A172 (cell line): ENCODE results near the gene SLC49A3. TPM values are rescaled to one million over a fixed set of nuclear protein-coding genes. Genes with fewer than 3 reads are reported as not detected.
"Not testable (repeated sequence)": the region's sequence is repeated elsewhere in the genome, so short reads cannot be mapped to it uniquely, and the experiment has no call there.

ENCODE experiments used
- DNase-seq: peaks from one replicate; pipeline ENCODE4 v3.0.0-alpha.2; 2015; ENCODE audit warnings: low spot score
- total RNA-seq: library from RNA; depleted of rRNA; stranded (reverse); fragments of >200 nt; shearing (Covaris generic); gene quantifications from 2 replicates; pipeline ENCODE4 v1.2.3, GENCODE V29; 2014

The SLC49A3 gene
- total RNA-seq, 1 experiment from 2014 or later: 0.81 TPM

GRCh38 chr4:654503-654845, 34.5 kb downstream of the SLC49A3 start:
- DNase-seq: no peak

DNA sequence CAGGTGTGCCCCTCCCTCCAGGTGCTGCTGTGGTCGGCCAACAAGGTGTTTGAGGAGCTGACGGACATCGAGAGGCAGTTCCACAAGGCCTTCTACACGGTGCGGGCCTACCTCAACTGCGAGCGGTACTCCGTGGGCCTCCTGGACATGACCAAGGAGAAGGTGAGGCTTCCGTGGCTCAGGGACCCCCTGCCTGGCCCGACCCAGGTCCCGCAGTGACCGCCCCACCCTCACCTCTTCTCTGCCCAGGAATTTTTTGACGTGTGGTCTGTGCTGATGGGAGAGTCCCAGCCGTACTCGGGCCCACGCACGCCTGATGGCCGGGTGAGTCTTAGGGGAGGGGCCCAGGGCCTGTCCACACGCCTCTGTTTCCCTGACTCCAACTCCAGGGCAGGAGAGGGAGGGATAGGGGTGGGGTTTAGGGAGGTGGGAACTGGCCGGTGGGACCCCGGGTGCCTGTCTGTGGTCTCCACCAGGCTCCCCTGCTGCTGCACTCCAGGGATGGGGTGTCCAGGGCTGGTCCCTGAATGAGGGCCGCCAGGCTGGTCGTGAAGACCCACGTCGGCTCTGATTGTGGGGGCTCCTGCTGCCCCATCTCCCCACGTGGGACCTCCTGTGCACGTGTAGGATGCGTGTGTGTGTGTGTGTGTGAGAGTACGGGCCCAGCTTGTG, 35.0 kb downstream of the SLC49A3 start:
- DNase-seq: no peak

DNA sequence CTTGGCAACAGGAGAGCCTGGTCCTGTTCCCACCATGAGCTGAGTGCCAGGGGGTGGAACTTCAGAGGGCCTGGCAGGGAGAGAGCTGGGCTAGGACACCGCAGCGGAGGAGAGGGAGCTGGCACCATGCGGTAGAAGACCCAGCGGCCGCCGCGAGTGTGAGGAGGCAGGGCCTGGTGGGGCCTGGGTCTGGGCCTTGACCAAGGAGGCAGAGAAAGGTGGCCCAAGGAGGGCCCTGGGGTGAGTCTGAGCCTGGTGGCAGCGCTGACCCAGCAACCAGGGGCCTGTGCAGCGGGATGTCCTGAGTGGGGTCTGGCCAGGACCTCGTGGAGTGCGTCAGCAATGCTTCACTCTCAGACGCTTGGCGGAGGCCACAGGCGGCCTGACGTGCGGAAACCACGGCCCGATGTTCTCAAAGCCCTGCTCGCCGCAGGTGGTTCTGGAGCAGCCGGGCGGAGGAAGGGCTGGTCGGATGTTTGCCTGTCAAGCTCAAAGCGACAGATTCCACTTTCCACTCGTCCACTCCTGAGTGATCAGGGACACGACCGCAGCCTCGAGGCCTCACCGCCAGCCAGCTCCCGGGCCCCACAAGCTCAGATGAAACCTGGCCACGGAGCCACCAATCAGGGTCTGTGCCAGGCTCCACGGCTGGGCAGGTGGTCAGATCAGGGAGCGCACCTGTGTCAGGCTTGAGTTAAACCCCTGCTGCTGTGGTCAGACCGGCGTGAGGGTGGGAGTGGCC, 35.7 kb downstream of the SLC49A3 start:
- no peak for DNase-seq

DNA sequence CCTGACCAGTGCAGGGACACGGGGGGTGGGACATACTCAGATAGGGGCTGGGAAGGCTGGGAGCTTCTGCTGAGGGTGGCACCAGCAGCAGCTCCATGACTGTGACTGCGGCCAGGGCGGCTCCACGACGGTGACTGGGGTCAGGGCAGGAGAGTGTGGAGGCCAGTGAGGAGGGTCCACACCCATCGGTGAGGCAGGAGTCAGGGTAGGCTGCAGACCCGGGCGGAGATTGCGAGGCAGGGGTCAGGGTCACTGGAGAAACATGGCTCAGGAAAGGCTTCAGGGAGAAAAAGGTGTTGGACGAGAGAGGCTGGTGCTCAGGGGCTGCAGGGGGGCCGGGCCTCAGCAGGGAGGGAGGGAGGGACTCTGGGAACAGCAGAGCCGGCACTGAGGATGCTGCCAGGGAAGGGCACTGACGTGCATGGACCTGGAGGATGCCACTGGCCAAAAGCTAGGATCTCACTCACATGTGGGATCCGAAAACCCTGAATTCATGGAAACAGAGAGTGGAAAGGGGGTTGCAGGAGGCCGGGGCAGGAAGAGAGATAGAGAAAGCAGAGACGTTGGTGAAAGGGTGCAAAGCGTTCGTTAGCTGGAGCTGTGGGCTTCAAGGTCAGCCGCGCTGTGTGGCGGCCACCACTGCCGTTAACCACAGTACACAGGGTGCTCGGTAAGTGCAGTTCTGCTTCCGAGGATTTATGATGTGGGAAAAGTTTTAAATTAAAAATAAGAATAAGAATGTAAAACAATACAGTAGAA, 36.9 kb downstream of the SLC49A3 start:
- DNase-seq: no peak

GRCh38 chr4:650951-651883, 37.7 kb downstream of the SLC49A3 start:
- no peak for DNase-seq

DNA sequence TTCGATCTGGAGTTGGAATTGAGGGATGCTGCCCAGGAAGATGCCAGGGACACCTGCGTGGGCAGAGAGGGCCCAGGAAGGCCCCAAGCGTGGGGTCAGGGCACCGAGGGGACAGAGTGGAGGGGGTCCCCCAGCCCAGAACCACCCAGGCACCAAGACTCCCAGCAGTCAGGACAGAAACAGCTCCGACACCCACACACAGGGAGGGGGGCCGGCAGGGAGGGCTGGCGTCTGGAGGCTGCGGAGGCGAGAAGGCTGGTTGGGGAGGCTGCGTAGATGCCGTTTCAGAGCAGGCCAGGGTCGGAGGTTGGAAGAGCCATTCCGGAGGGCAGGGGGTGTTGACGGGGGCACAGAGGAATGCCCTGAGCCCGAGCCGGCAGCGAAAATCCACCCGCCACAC, 38.5 kb downstream of the SLC49A3 start:
- no peak for DNase-seq

DNA sequence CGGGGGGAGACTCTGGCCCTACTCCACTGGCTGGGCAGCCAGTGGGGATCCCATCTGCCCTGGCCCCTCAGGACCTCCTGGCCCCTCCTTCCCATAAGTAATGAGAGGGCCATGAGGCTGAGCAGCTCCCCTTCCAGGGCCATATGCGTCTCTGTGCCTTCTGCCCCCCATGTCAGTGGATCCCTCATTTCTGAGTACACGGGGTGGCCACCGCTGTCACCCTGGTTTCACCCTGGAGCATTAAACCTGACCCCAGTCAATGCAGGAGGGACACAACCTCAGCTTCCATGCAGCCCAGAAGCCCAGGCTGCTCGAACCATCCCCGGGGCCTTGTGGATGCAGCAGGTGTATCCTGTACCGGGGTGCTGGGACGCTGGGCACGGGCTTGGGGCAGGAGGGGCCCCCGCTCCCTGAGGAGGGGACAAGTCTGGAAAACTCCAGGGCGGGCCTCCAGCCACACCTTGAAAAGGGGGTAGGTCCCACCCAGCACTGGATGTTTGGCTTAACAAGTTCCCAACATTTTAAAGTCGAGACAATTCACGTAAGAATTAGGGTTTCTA, 39.1 kb downstream of the SLC49A3 start:
- DNase-seq: no peak

DNA sequence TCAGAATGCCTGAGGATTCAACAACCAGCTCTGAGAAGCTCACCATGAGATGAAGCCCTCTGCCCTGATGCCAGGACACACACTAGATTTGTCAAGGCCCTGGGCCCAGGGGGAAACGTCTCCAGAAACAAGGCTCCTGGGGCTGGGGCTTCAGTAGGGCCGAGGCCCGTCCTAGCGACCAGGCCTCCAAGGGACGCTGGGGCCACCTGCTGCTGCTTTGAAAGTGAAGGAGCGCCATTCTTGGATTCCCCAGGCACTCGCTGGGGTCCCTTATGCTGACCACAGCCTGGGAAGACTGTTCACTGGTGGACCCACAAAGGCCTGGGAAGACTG, 39.7 kb downstream of the SLC49A3 start:
- no peak for DNase-seq

GRCh38 chr4:648579-649292, 40.2 kb downstream of the SLC49A3 start:
- no peak for DNase-seq

DNA sequence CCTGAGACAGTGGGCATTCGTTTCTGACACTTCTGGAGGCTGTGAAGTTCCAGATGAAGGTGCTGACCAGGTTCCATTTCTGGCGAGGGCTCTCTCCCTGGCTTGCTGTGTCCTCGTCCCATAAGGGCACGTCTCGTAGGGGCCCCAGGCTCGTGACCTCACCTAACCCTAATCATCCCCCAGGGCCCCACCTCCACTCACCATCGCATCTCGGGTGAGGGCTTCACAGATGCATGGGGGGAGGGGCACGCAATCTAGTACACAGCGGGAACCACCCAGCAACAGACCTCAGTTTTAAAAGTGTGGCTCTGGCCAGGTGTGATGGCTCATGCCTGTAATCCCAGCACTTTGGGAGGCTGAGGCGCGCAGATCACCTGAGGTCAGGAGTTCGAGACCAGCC, 41.5 kb downstream of the SLC49A3 start:
- DNase-seq: no peak

- DNase-seq: no peak
Observed at GRCh38 chr4:646460-646859, 42.5 kb downstream of the SLC49A3 start.

- DNase-seq: not testable (repeated sequence)
Observed at GRCh38 chr4:642366-642765, 46.6 kb downstream of the SLC49A3 start.

DNA sequence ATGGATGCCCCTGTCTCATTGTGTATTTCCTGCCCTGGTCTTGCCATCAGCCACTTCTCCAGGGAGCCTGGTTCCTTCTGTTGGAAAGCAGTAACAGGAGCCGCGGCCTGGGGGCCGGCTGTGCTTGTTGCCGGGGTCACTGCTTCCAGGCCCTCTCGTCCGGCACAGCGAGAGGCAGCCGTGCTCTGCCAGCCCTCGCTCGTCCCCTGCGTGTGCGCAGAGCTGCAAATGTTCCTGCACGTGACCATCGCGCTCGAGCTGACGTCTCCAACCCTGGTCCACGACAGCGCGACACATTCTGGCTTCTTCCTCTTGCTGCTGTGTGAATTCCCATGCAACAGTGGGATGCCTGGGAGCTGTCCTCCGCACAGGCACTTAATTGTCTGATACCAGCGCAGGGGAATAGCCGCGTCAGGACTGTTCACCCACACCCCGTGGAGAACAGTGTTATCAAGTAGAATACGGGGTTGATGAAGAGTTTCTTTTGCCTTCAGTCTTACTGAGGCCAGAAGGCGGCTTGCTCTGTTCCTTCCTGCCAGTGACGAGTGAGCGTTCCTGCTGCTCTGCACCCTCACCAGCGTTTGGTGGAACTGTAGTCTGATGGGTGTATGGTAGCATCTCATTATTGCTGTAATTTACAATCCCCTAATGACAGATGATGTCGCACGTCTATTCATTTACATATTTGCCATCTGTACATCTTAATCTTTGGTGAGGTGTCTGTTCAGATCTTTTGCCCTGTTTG, 51.2 kb downstream of the SLC49A3 start:
- DNase-seq: no peak

- DNase-seq: no peak
Observed at GRCh38 chr4:636628-637159, 52.3 kb downstream of the SLC49A3 start.

- no peak for DNase-seq
Observed at GRCh38 chr4:635851-636627, 52.9 kb downstream of the SLC49A3 start.

DNA sequence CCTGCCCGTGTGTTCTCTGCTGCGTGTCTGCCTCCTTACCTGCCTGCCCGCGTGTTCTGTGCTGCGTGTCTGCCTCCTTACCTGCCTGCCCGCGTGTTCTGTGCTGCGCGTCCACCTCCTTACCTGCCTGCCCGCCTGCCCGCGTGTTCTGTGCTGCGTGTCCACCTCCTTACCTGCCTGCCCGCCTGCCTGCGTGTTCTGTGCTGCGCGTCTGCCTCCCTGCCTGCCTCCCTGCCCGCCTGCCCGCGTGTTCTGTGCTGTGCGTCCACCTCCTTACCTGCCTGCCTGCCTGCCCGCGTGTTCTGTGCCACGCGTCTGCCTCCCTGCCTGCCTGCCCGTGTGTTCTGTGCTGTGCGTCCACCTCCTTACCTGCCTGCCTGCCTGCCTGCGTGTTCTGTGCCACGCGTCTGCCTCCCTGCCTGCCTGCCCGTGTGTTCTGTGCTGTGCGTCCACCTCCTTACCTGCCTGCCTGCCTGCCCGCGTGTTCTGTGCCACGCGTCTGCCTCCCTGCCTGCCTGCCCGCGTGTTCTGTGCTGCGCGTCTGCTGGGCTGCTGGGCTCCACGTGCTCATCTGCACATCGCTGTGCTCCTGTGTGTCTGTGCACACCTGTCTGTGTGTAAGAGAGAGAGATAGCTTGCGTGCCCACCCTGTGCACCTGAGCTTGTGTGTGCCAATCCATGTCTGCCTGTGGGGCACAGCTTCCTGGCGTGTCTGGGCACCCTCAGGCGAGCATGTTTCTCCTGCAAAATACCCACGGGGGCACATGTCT, 53.7 kb downstream of the SLC49A3 start:
- not testable (repeated sequence) for DNase-seq

- DNase-seq: no peak
Observed at GRCh38 chr4:634599-634985, 54.4 kb downstream of the SLC49A3 start.

- no peak for DNase-seq
Observed at GRCh38 chr4:633976-634598, 54.9 kb downstream of the SLC49A3 start.
